SJCRH30 (cell line): ENCODE data around the gene FAM168A. TPM values are rescaled to one million over a fixed set of nuclear protein-coding genes. Genes with fewer than 3 reads are reported as not detected.

Experiments used
- DNase-seq, 2 experiments: peaks; one replicate each; pipeline ENCODE4 v3.0.0-alpha.2; 2015 to 2020
- H3K27ac ChIP-seq: fragments of 250-450 bp; sonication (Bioruptor Pico); 2 replicates; pipeline ENCODE4 v1.5.1; 2020; ENCODE audit warnings: mild to moderate bottlenecking, moderate library complexity
- H3K27me3 ChIP-seq: fragments of 250-450 bp; sonication (Bioruptor Pico); 2 replicates; pipeline ENCODE4 v1.5.1; 2020; ENCODE audit warnings: mild to moderate bottlenecking, moderate library complexity
- H3K36me3 ChIP-seq: fragments of 250-450 bp; sonication (Bioruptor Pico); 2 replicates; pipeline ENCODE4 v1.5.1; 2020; ENCODE audit warnings: mild to moderate bottlenecking, moderate library complexity
- H3K4me1 ChIP-seq: fragments of 250-450 bp; sonication (Bioruptor Pico); 2 replicates; pipeline ENCODE4 v1.5.1; 2020; ENCODE audit warnings: mild to moderate bottlenecking, moderate library complexity
- H3K4me3 ChIP-seq: fragments of 250-450 bp; sonication (Bioruptor Pico); 2 replicates; pipeline ENCODE4 v1.5.1; 2020; ENCODE audit warnings: mild to moderate bottlenecking, moderate library complexity
- H3K9me3 ChIP-seq: fragments of 250-450 bp; sonication (Bioruptor Pico); replicated peaks from 2 replicates; pipeline ENCODE4 v1.5.1; 2020; ENCODE audit warnings: mild to moderate bottlenecking, moderate library complexity
- total RNA-seq: library from RNA; depleted of rRNA; stranded (reverse); fragments of >200 nt; shearing (Covaris generic); gene quantifications from 2 replicates; pipeline ENCODE4 v1.2.3, GENCODE V29; 2014

FAM168A gene
- total RNA-seq, 1 experiment from 2014 or later, result 32.8 TPM

- no peak for DNase-seq
- Histone ChIP-seq H3K9me3 (no peaks in the 10 kb centered on the region), H3K36me3 (peaks cover 2% of the 10 kb centered on the region; the same call in 1 of the 2 replicates), H3K27ac (no peak overlapping the region), H3K4me1 (peaks cover 15% of the 10 kb centered on the region), H3K4me3 (no peak overlapping the region), H3K27me3 (no peaks in the 10 kb centered on the region)
Observed at GRCh38 chr11:73401217-73401923, 196.5 kb downstream of the FAM168A start.

DNA sequence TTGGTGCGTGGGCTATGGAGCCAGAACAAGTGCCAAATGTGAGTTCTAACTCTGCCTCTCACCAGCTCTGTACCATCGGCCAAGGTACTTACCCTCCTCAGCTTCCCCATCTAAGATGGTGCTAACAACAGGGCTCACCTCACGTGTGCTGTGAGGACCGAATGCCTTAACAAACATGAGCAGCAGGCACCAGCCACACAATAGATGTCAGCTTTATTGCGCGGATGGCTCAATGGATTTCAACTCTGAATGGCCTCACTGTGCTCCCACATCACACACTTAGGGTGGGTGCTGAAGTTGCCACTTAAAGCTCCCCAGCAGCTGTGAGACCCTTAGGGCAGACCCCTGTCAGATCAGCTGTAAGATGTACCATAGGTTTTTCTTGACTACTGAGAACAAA lies 197.6 kb downstream of the FAM168A start:
- Histone ChIP-seq H3K4me3 (no peak overlapping the region), H3K36me3 (peaks cover 2% of the 10 kb centered on the region; the same call in 1 of the 2 replicates), H3K4me1 (peaks cover 15% of the 10 kb centered on the region), H3K9me3 (no peaks in the 10 kb centered on the region), H3K27ac (no peak overlapping the region), H3K27me3 (no peaks in the 10 kb centered on the region)
- DNase-seq, result no peak

- Histone ChIP-seq H3K4me3 (no peak overlapping the region), H3K27ac (no peak overlapping the region), H3K4me1 (peaks cover 15% of the 10 kb centered on the region), H3K9me3 (no peaks in the 10 kb centered on the region), H3K36me3 (peaks cover 4% of the 10 kb centered on the region; the same call in 1 of the 2 replicates), H3K27me3 (no peaks in the 10 kb centered on the region)
- peak; percentile 61 to 77 for DNase-seq
Observed at GRCh38 chr11:73399636-73400035, 198.3 kb downstream of the FAM168A start.

- no peak overlapping the region for H3K4me3 ChIP-seq
- peaks cover 5% of the 10 kb centered on the region; the same call in 1 of the 2 replicates for H3K36me3 ChIP-seq
- H3K27me3 ChIP-seq, result no peaks in the 10 kb centered on the region
- DNase-seq, result peak; percentile 33 to 44
- H3K27ac ChIP-seq, result no peak overlapping the region
- H3K9me3 ChIP-seq, result no peaks in the 10 kb centered on the region
- peaks cover 15% of the 10 kb centered on the region for H3K4me1 ChIP-seq
Observed at GRCh38 chr11:73399159-73399590, 198.7 kb downstream of the FAM168A start.

DNA sequence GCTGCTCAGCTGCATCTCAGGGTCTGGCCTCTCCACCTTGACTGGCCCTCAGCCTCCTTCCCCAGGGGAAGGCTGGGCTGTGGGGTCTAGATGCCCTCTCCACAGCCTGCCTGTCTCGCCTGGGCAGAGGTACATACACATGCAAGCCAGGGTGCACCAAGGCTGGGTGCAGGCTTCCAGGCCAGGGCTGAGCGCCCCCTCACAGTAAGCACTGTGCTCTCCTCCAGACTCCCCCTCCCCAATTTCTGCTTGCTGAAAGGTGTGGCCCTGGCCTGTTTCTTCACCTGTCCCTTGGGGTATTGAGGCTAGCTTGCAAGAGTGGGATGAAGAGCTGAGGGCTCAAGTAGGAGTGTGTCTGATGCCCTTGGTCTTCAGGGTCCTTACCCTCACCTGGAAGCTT lies 199.2 kb downstream of the FAM168A start:
- H3K27ac ChIP-seq, result no peak overlapping the region
- DNase-seq, result no peak
- H3K27me3 ChIP-seq, result no peaks in the 10 kb centered on the region
- H3K36me3 ChIP-seq, result peaks cover 7% of the 10 kb centered on the region; the same call in 1 of the 2 replicates
- no peaks in the 10 kb centered on the region for H3K9me3 ChIP-seq
- no peak overlapping the region for H3K4me3 ChIP-seq
- H3K4me1 ChIP-seq, result peaks cover 15% of the 10 kb centered on the region

DNA sequence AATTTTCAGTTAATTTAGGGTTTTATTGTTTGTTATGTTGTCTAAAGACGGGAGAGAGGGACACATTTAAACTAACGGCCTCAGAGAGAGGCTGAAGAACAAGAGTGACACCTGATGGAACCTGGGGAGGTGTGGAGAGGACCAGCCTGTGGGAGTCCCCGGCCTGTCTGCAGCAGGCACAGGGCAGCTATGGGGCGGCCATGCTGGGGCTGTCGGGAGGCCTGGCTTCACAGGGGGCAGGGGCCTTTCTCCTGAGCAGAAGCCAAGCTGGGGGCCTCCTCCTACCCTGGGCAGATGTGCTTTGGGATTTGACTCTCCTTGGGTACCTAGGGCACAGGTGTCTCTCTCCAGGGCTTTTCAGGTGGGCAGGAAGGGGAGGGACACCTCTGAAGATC lies 199.8 kb downstream of the FAM168A start:
- DNase-seq, result no peak
- Histone ChIP-seq H3K27ac (no peak overlapping the region), H3K4me3 (no peak overlapping the region), H3K27me3 (no peaks in the 10 kb centered on the region), H3K9me3 (no peaks in the 10 kb centered on the region), H3K4me1 (peaks cover 15% of the 10 kb centered on the region), H3K36me3 (peaks cover 8% of the 10 kb centered on the region; the same call in 1 of the 2 replicates)

- H3K36me3 ChIP-seq, result peaks cover 11% of the 10 kb centered on the region; the same call in 1 of the 2 replicates
- H3K4me1 ChIP-seq, result peaks cover 15% of the 10 kb centered on the region
- no peaks in the 10 kb centered on the region for H3K27me3 ChIP-seq
- no peak overlapping the region for H3K27ac ChIP-seq
- no peaks in the 10 kb centered on the region for H3K9me3 ChIP-seq
- H3K4me3 ChIP-seq, result no peak overlapping the region
- no peak for DNase-seq
Observed at GRCh38 chr11:73397468-73398131, 200.3 kb downstream of the FAM168A start.

GRCh38 chr11:73396985-73397384 lies 200.9 kb downstream of the FAM168A start:
- H3K4me3 ChIP-seq, result no peak overlapping the region
- DNase-seq, result no peak
- H3K27me3 ChIP-seq, result no peaks in the 10 kb centered on the region
- H3K27ac ChIP-seq, result no peak overlapping the region
- no peaks in the 10 kb centered on the region for H3K9me3 ChIP-seq
- peaks cover 11% of the 10 kb centered on the region; the same call in 1 of the 2 replicates for H3K36me3 ChIP-seq
- H3K4me1 ChIP-seq, result peaks cover 15% of the 10 kb centered on the region

- Histone ChIP-seq H3K27ac (no peak overlapping the region), H3K4me1 (peaks cover 15% of the 10 kb centered on the region), H3K36me3 (peaks cover 11% of the 10 kb centered on the region; the same call in 1 of the 2 replicates), H3K4me3 (no peak overlapping the region), H3K27me3 (no peaks in the 10 kb centered on the region), H3K9me3 (no peaks in the 10 kb centered on the region)
- no peak for DNase-seq
Observed at GRCh38 chr11:73396251-73396930, 201.5 kb downstream of the FAM168A start.

DNA sequence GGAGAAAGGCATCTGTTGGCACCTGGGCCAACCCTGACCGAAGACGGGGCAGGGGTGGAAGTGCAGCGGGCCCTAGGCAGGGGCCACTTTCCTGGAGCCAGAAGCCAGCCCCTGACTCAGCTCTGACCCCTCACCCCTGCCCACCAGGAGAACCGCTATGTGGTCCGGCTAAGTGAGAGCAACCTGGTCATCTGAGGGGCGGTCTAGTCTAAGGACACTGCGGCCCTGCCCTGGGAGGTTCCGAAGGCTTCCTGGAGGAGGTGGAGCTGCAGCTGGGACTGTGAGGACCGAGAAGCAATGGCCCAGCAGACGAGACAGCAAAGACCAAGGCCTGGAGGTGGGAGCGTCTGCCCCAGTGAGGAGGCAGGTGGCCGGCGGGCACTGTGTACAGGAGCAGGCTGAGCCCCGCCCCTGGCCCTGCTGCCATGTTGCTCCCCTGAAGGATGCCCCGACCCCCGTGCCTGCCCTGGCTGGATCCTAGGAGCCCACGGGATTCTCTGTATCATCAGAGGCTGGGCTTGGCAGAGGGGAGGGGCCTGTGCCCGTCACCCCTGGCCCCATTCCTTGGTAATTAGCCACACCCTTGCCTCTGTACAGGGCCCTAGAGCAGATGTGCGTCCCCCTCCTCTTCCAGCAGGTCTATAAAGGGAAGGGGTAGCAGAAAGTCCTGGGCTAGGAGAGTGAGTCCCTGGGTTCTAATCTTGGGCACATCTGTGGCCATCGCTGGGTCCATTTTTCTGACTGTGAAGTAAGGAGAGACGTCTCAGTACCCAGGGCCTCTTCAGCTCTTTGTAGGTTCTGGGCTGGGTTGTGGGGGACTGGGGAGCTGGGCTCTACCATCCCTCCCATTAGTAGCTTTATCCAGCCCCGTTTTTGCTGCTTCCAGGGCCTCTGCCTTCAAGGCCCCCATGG lies 202.4 kb downstream of the FAM168A start:
- Histone ChIP-seq H3K36me3 (peaks cover 11% of the 10 kb centered on the region; the same call in 1 of the 2 replicates), H3K4me3 (no peak overlapping the region), H3K27me3 (no peaks in the 10 kb centered on the region), H3K27ac (no peak overlapping the region), H3K4me1 (peaks cover 15% of the 10 kb centered on the region), H3K9me3 (no peaks in the 10 kb centered on the region)
- DNase-seq, result no peak

- DNase-seq, result no peak
- no peaks in the 10 kb centered on the region for H3K9me3 ChIP-seq
- no peaks in the 10 kb centered on the region for H3K27me3 ChIP-seq
- peaks cover 9% of the 10 kb centered on the region; the same call in 1 of the 2 replicates for H3K36me3 ChIP-seq
- peaks cover 10% of the 10 kb centered on the region for H3K4me1 ChIP-seq
- no peak overlapping the region for H3K27ac ChIP-seq
- H3K4me3 ChIP-seq, result no peak overlapping the region
Observed at GRCh38 chr11:73394416-73395296, 203.3 kb downstream of the FAM168A start.

DNA sequence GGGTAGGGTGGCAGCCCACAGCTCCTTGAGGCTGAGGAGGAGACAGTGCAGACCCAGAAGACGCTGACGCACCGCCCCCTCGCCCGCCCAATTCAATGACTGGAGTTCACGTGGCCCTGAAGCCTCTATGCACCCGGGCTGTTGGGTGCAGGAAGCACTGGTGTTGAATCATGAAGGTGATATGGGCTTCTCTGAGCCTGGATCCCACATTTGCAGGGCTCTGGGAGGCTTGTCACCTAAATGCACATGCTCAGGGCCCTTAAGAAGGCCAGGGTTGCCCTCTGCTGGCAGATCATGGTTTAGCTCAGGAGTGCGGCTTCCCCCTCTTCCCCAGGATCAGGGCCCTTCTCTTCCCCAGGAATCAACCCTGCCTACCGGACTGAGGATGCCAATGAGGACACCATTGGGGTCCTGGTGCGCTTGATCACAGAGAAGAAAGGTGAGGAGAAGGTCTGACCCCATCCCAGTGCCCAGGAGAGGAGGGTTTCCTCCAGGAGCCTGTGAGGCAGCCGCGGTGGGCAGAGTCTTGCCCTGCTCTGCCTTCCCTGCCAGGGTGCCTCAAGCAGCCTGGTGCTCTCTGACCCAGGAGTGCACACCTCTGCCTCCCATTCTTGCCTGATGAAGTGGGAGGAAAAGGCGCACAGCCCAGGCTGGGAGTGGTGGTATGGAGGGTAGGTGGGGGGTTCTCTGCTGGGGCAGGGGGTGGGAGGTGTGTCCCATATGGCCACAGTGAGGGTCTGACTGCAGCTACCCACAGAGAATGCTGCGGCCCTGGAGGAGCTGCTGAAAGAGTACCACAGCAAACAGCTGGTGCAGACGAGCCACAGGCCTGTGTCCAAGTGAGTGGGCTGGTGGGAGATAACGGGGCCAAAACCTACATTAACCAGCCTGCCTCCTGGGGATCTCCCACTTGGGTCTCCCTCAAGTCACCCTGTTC lies 204.2 kb downstream of the FAM168A start:
- H3K27me3 ChIP-seq, result no peaks in the 10 kb centered on the region
- H3K9me3 ChIP-seq, result no peaks in the 10 kb centered on the region
- H3K36me3 ChIP-seq, result peaks cover 9% of the 10 kb centered on the region; the same call in 1 of the 2 replicates
- no peak overlapping the region for H3K27ac ChIP-seq
- DNase-seq, result peak; percentile 68 to 81
- no peak overlapping the region for H3K4me3 ChIP-seq
- peaks cover under 1% of the 10 kb centered on the region; the same call in 1 of the 2 replicates for H3K4me1 ChIP-seq
